Retina (tissue), 1 donor: ENCODE measurements around the gene LAMA2.
A peak's percentile ranks its signal among the peaks of the same experiment; 100 is the strongest.

Experiments used
- DNase-seq: peaks from one replicate; pipeline ENCODE4 v3.0.0-alpha.2; 2016

Gene LAMA2

DNA sequence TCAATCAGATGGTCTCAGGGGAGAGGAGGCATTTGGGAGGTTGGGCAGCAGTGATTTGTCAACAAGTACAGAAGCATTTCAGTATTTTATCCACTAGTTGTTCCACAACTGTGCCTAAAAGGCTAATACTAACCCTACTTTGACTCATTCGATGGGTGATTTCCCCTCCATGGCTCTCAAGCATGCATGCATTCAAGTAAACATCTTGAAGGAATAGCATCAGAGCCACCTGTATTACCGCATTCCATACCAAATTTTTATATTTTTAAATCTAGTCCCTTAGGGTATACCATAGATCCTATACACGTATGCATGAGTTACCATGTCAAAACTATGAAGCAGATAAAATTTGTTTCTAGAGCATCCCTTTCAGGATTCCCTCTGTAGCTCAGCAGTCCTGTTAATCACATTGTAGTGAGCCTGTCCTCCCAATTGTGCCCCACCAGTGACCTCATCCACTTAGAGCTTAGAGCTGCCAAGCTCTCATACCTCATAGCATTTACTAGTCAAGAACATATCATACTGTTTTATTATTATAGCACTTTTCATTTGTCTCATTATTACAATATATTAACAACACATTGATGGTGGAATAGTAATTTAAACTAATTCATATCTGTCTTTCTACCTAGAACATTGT, 213.8 kb downstream of the LAMA2 start:
- DNase-seq: no peak

DNA sequence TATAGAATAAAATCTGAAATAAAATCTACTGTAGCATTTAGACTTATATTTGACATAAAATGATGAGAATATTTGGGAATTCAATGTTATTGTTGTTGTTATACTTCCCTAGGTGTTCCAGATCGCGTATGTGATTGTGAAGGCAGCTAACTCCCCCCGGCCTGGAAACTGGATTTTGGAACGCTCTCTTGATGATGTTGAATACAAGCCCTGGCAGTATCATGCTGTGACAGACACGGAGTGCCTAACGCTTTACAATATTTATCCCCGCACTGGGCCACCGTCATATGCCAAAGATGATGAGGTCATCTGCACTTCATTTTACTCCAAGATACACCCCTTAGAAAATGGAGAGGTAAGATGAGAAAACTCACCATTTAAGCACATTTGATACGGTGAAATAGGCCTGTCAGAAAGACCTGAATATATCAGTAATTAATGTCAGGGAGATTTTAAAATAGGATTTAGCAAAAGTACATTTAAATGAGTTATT, 215.2 kb downstream of the LAMA2 start:
- no peak for DNase-seq

DNA sequence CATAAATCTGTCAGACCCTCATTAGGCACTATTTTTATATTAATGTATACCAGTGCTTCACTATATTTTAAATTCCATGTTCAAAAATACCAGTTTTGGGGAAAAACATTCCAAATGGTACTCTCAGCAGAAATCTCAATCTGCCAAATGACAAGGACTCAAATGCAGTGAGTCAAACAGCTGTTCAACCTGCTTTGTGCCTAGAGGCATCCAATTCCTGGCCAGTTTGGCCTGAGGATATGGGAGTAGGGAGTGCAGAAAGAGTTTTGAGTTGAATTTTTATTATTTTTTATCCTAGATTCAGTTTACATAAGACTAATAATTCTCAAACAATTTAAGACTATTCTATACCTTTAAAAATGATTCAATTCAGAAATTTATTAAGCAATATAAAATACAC, 216.8 kb downstream of the LAMA2 start:
- DNase-seq: no peak

DNA sequence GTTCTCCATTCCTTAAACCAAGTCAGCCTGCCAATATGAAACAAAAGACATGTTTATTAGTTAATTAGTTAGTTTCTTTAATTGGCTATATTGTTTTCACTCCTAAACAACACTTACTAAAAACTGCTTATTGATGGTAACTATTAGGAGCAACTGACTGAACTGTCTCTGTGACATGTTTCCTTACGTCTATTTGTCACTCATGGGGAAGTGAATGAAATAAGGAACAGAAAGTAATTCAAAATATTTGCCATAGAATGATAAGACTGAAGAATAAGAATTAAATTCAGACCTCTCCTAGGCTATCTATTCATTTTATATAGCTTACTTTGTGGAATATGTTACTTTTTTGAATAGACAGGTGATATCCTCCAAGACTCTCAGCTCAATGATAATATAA, 217.2 kb downstream of the LAMA2 start:
- no peak for DNase-seq

DNA sequence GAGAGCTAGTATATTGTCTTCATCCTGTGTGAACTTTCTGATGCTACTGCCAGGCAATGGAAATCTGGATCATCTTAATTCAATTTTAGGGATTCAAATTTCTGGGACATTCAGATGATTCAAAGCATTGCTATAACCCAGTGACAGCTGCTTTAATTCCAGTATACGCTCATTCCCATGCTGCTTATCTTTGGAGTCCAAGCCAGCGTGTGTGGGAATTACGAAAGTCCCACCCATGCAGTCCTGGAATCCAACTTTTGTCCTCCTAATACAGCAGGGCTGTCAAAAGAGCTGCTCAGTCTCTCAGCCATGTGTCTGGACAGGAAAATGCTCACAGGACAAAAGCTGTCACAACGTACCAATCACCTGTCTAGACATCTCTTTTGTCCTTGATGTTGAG, 219.8 kb downstream of the LAMA2 start:
- DNase-seq: peak; percentile 18

DNA sequence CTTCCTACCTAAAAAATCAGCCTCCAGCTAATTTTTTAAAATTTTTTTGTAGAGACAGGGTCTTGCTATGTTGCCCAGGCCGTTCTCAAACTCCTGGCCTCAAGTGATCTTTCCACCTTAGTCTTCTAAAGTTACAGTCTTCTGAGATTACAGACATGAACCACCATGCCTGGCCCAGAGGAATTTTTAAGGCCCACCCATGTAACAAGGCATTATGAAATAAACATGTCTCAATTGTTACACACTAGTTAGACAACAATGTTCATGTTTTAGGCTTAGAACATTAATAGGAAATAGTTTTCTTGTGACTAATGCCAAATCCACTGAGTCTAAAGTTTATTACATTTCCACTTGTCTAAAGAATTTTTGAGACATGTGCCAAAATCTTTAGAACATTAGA, 221.2 kb downstream of the LAMA2 start:
- no peak for DNase-seq

DNA sequence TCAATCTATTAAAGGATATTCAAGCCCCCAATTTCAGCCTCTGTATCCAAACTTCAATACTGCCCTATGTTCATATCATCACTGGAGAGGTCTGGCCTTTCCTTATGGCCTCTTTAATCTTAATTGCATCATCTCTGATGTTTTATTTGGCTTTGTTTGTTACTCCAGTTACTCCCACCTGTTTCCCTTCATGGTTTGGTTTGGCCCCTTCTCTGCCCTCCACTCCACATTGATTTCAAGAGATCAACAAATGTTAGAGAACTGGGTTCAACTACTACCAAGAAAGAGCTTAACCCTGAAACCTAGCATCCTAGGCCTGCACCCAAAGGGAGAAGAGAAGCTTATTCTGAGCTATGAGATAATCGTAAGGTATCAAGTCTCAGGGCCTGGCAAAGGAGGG, 221.6 kb downstream of the LAMA2 start:
- no peak for DNase-seq

DNA sequence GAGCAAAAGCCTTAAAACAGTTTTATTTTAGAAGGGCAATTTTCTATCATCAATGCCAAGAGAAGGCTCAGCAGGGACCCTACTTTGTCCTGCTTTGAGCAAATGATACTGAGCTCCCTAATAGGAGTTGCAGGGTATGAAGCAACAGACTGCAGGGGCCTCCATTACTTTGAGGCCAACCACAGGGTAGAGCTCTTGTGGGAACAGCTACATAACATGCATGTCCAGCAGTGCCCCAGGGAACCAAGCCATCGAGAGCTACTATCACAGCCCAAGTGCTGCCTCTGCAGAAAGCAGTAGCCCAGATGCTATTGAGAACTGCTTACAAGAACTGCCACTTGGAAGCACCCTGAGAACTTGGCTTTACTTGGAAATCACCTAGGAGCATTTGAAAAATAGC, 222.1 kb downstream of the LAMA2 start:
- no peak for DNase-seq

DNA sequence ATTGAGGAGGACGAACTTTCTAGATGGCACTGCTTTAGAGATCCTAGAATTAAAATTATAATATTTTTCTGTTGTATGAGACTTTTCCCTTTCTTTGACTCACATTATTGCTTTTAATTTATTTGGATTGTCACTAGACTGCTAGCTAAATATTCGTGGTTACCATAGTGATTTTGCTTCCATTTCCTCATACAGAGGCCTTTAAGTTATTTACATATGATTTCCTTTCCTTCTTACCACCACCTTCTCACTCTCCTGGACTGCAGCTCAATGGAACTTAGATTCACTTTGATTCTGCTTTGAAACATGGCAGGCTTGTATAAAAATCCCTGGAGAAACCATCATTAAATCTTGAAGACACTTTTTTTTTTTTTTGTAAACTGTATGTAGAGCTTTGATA, 222.9 kb downstream of the LAMA2 start:
- no peak for DNase-seq

DNA sequence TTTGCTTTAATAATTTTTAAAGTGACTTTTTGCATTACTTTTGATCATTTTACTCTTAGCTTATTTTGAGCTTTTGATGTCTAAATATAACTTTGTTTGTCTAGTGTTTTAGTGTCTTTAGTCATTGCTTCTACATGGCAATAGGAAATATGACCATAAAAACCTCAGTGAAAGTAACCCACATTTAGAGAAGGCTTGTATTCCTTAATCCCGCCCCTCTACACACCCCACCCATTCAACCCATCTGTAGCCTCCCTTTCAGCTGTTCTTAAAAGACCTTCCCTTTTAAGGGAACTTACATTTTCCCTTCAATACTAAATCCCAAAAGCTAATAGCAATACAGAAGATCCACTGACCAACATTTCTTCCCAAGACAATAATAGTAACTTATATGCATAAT, 225.4 kb downstream of the LAMA2 start:
- DNase-seq: no peak

DNA sequence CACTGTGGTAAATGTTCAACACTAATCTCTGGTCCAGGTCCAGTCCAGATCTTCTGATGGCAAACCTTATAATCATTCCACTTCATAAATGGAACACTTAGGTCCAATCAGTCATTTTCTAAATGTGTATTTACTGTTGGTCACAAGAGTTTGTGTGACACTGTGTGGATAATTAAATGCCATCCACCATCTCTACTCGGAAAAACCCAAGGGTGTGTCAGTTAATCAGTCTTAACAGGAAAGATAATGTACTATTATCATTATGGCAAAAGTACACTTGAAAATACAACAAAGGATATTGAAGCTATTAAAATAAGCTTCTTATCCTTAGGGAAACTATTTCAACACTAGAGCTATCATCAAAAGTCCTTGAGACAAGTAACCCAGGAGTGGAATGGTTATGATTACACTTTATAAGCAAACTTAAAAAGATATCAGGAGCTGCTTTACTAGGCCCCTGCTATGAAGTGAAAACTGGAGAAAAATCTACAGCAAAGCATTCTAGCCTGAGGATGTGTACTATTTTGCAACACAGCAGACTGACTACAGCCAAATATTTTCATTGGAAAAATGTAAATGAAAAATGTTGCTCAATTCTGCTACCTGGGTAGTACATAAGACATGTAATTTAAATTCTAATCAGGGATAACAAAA, 227.9 kb downstream of the LAMA2 start:
- DNase-seq: no peak

DNA sequence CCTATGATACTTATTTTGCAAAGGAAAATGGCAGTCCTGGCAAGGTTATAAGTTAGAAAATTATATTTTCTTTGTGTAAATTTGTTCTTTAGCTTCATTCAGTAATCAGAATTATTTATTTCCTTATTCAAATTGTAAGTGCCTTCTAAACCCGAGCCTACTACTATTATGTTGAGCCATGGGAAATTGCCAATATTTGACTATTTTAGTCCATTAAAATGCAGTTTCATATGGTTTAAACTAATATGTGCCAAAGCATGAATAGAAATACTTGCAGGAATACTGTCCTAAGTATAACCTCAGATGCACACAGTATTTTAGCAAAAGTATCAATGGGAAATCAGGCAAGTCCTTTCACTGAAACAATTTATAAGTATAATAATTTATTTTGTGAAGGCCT, 228.4 kb downstream of the LAMA2 start:
- no peak for DNase-seq

DNA sequence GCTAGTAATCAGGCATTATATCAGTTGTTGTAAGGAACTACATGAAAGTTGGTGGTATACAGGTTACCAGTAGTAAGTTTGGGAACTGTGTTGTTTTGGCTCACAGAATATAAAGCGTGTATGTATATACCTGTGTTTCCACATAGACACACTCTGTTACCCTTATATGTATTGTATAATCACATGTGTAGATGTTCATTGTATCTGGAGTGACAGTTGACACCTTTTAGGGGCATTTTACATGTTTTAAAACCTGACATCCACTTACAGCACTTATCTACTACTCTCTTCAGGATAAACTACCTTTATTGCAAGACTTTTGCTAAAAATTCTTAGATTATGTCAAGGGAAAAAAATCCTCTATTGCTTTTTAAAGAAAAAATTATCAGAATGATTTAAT, 228.9 kb downstream of the LAMA2 start:
- DNase-seq: no peak

DNA sequence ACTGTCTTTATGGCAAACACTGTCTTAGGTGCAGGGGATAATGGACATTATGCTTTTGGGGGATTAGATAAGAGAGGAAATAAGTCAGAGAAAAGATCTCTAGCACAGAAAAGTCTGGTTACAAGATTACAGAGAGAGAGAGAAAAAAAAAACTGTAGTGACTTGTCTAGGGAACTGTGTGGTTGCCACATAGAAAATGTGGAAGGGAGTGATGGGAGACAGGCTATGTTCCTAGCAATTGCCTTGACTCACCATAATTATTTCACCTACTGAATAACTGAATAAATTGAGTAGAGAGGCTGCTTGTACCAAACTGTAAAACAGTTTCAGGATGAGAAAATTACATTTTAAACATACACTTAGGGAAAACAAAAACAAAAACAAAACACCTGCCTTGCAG, 229.7 kb downstream of the LAMA2 start:
- DNase-seq: no peak

DNA sequence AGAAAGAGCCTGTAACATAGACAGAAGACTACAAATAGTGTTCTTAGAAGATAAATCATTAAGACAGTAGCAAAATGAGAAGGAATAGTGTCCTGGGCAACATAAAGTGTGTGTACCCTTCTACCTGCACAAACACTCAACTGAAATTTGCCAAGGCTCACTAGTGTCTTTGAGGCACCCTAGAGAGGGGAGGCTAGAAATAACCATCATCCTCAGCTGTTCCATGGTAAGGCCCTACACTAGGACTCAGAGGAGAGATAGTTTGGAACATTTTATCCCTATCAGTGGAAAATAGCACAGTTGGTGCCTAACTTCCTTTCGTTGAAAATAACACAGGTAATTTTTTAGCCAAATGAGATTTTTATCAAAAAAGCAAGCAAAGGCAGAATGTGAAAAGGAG, 230.7 kb downstream of the LAMA2 start:
- no peak for DNase-seq

DNA sequence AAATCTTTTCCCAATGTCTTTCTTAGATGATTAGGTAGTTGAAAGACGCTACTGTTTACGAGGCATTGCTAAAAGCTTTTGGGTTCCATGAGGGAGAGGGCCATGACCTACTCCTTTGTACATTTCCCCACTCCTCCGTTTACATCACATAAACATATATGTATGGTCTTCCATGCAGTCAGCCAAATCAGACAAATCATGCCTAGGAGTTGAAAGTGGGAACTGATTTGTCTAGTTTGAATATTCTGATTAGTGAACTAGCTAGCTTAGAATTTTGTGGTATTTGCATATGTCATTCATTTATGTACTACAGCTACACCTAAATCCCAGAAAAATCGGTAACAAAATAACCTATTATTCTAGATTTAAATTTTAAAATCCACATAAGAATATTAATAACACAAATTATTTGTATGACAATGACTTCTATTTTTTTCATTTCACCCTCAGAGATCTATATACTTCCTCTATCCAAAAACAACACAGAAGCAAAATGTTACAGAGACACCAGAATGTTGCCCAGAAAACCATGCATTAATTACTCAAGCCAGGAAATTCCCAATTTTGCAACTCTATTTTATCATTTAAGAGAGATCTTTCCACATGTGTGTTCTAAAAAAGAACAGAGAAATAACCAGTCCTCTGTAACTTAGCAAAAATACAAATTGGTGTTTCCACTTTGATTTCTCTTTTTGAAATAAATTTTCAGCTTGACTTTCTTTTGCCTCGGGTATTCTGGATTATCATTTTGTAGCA, 231.9 kb downstream of the LAMA2 start:
- no peak for DNase-seq

DNA sequence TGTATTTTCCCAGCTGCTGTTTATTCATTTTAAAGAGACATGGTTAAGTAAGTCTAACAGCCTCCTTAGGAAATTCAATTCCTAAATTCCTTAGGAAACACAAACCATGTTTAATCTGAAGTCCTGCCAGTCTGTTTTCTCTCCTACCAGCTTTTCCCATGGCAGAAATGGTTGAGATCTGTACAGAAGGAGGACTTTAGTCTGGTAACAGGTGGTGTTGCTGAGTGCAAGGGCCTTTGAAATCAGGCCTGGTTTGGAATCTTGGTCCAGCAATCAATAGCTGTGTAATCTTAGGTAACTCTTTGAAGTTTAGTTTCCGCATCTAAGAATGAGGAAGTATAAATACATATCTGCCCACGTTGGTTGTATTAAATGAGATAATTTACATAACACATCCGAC, 232.5 kb downstream of the LAMA2 start:
- no peak for DNase-seq

DNA sequence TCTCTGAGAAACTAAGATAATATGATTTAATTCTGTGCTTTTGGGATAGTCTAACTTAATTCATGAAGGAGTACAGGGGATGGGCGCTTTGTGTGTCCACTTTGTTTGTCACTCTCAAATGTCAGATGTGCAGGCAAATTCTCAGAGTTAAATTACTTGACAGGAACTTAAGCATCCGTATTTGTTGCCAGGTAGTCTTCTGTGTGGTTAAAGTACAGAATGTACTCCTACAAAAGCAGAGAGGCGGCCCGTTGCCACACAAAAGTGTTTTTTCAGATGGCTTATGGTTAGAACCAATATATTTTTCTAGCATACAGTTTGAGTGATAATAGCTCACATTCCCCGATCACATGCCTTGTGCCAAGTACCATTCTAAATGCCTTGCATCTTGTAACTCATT, 234.4 kb downstream of the LAMA2 start:
- no peak for DNase-seq

DNA sequence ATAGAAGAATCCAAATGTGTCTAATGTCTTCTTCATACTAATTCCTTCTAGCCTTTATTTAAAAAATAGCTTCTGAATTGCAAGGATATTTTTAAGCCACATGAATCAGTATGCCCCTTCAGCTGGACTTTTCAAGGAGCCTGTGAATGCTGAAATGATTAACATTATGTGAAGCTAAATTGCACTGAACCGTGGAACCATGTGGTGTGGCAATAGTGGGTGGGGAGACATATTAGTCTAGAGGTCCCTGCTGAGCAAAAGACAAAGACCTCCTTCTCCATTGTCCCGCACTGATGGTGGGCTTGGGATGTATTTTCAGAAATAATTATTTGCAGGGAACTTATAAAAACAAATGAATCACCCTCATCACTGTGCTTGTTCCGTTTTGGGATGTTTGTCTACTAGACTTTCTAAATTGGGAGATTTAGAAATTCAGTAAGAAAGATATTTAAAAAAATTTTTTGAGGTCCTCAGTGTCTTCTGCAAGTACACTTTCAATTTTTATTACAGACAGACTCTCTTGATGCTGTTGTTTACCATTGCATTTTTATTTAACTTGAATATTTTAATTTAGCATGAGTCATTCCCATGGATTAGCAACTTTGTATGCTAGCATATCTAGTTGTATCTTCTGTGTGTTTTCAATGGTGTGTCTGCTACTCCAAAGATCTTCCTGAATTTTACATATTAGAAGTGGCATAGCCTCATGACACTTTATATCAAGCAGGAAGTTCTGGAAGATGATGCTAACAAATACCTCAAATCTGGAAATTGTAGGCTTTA, 238.1 kb downstream of the LAMA2 start:
- DNase-seq: peak; percentile 44

DNA sequence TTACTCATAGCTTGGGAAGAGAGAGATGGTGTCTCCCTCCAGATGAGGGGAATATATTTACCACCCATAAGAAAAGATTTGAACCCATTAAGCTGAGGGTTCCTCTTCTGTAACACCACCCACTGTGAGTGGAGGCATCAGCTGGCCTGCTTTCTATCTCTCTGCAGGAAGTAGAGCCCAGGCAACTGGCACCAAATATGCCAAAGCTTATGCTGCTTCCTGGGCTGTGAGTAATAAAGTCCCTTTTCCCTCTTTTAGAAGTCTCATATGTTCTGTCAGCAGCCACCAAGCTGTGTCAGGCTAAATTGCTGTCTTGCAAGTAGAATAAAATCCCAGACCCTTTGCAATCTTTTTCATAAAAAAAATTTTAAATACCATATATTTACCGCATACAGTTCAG, 241.4 kb downstream of the LAMA2 start:
- no peak for DNase-seq

DNA sequence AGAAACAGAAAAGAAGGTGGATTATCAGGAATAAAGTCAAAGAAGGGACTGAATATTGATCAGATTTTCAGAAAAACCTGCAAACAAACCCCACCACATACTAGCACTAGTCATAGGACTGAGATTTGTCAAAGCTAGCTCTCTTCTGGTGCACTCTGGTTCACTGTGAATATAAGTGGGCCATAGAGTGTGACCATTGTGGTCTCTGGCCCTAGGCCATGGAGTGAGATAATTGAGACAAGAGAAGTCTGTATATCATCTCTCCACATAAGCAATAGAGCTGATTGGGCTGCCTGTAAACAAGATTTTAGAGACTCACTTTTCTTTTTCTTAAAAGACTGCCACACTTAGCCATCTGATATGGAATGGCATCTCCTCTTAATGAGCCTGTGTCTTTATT, 247.2 kb downstream of the LAMA2 start:
- DNase-seq: no peak

DNA sequence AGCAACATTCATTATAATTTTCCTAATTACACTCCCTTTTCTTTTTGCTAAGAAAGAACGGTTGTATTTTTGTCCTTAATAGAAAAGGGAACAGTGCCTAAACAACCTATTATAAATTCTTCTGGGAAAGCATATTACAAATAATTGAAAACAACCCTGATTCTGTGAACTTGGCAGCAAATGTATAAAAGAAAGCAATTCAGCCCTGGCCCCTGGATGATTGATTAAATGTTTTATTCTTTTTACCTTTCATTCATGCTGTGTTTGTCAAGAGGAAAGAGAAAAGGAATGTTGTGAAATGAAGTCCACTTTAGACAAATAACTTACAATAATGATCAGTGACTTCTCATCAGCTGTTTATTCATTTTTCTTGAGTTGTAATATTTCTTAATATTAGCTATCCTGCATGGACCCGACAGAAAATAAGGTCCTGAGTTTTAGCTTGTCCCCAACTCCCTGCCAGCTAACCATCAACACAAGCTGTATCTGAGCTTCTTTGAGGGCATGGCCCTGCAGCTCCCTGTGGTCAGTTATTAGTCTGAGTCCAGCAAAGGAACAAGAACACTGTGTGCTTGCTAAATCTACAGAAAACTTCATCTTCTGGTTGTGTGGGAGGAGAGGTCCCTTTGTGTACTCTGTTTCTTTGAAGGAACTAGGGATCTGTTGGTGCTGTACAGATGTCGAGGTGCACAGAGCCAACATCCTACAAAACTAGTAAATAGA, 248.2 kb downstream of the LAMA2 start:
- no peak for DNase-seq

DNA sequence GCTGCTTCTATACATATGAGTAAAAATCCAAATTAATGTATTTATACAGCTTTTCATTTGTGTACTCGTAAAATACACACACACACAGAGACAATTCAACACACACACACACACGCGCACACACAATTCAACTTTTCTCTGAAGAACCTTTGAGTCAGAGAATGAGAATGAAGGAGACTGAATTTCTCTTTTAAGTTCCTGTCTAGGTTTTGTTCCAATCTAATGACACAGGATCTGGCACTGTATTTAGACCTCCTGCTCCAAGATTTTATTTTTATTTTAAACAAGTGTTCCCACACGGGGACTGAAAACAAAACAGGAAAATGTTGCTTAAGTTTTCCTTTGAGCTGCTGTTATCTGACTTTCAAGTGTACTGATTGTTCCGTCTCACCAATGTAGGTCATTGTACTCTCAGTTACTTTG, 250.8 kb downstream of the LAMA2 start:
- no peak for DNase-seq
